Epidermal melanocyte (primary cell): ENCODE measurements around the gene CPSF4L.

Experiments used
- DNase-seq: peaks from one replicate; pipeline ENCODE4 v3.0.0; 2011; ENCODE audit warnings: low spot score; ENCODE audit not compliant: insufficient read length

The CPSF4L gene

GRCh38 chr17:73232587-73233373 is 28.9 kb downstream of the CPSF4L start:
- peak; percentile 38 for DNase-seq

DNA sequence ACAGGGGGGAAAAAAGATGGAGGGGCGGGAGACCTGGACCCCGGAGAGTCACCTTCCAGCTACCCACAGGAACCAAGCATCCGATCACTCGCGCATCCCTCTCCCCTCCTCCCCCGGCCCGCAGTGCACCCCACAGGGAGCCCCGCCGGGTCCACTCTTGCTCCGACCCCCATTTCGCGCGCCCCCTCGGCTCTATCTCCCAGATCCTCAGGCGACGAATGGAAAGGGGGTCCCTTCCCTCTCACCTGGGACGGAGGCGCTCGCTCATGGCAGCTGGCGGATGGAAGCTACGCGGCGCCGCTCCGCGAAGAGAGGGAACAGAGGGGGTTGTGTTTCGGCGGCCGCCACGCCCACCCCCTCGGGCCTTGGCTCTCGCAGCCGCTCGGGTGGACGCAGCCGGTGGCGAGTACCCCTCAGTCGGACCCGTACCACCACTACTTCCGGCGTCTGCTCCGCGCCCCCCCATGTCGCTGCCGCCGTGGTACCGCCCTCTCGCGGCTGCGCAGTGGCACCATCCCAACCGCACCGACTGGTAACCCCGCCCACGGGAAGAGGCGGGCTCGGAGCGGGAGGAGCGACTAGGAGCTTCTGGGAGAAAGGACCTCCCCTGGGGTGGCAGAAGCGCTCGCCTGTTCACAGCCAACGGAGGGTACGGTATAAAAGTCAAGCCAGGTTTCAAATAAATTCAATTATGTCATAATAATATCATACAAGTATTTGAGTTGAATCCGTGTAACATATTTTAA is 29.7 kb downstream of the CPSF4L start:
- DNase-seq: peak; percentile 87

GRCh38 chr17:73231395-73231794 is 30.3 kb downstream of the CPSF4L start:
- DNase-seq: no peak

DNA sequence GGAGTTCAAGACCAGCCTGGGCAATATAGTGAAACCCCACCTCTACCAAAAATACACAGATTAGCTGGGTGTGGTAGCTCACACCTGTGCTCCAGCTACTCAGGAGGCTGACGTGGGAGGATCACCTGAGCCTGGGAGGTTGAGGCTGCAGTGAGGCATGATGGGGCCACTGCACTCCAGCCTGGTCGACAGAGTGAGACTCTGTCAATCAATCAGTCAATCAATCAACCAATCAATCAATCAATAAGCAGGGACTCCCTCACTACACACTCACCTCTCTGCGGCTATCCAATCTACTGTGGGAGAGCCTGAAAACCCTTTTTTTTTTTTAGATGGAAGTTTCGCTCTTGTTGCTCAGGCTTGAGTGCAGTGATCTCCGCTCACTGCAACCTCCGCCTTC is 31.6 kb downstream of the CPSF4L start:
- no peak for DNase-seq

GRCh38 chr17:73228748-73229236 is 32.9 kb downstream of the CPSF4L start:
- peak; percentile 66 for DNase-seq

DNA sequence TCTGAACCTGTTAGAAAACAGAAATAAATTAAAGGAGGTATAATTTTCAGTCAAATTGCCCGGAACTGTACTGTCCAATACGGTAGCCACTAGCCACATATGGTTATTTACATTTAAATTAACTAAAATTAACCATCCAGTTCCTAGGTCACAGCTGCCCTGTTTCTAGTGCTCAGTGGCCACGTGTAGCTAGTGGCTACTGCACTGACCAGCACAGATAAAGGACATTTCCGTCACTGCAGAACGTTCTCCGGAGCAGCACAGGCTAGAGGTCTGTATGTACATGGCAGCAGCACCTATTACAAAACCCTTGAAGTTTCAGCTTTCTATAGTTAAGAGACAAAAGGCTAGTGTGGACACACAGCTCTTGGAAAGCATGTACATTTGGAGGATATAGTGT is 33.7 kb downstream of the CPSF4L start:
- DNase-seq: no peak

DNA sequence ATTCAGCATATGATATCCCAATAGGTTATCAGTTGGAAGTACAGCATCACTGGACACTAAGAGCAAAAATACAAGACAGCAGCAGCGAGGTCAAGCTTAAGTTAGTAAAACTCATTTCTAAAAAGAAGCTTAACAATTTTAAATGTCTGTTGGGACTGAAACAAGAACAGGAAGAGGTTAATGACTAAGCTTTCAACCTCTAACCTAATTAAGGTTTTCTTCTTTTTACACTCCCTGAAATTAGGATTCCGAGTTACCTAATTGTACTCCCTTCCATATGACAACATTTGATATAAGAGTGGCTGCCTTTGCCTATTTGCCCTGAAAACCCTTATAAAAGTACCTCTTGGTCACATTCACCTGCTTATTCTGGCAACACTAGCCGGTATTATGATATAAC is 34.3 kb downstream of the CPSF4L start:
- no peak for DNase-seq

- no peak for DNase-seq
Measured at GRCh38 chr17:73226556-73227172, 35.0 kb downstream of the CPSF4L start.

- DNase-seq: no peak
Measured at GRCh38 chr17:73224663-73225305, 36.9 kb downstream of the CPSF4L start.

GRCh38 chr17:73224237-73224636 is 37.4 kb downstream of the CPSF4L start:
- no peak for DNase-seq

- DNase-seq: no peak
Measured at GRCh38 chr17:73223626-73224230, 38.0 kb downstream of the CPSF4L start.

DNA sequence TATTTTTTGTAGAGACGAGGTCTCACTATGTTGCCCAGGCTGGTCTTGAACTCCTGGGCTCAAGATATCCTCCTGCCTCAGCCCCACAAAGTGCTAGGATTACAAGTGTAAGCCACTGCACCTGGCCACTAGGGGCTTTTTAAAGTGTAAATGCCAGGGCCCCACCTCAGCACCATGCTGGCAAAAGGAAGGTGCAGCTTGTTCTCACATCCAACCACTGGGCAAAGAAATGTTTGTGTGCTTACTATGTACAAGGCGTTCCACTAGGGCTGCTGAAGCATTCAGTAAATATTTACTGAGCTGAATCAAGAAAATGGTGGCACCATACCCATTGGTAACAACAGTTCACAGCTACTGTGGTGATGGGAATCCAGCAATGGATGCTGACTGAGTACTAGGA is 46.2 kb downstream of the CPSF4L start:
- DNase-seq: no peak

- no peak for DNase-seq
Measured at GRCh38 chr17:73214851-73215250, 46.8 kb downstream of the CPSF4L start.

DNA sequence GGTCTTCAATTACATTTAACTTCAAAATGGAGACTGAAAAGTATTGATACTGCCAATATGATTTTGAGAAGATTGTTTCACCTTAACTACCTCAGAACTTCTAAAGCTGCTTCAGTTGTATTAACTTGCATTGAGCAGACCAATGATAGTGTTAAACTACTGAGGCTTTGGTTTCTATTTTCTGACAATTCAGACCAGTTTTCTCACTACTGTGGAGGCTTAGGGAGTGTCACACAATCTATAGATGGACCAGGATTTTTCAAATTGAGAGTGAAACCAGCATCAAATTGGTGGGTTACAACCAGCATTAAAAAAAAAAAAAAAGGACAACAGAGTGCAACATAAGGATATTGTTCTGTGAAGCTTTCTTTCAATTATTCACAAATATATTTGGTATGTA is 47.7 kb downstream of the CPSF4L start:
- no peak for DNase-seq

DNA sequence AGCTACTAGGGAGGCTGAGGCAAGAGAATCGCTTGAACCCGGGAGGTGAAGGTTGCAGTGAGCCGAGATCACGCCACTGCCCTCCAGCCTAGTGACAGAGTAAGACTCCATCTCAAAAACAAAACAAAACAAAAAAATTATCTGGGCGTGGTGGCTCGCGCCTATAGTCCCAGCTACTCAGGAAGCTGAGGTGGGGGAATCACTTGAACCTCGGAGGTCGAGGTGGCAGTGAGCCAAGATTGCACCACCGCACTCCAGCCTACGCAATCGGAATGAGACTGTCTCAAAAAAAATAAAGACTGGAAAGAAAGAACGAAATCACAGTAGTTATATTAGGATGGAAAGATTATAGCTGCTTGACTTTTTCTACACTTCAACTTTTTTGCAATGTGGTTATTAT is 49.9 kb downstream of the CPSF4L start:
- no peak for DNase-seq

DNA sequence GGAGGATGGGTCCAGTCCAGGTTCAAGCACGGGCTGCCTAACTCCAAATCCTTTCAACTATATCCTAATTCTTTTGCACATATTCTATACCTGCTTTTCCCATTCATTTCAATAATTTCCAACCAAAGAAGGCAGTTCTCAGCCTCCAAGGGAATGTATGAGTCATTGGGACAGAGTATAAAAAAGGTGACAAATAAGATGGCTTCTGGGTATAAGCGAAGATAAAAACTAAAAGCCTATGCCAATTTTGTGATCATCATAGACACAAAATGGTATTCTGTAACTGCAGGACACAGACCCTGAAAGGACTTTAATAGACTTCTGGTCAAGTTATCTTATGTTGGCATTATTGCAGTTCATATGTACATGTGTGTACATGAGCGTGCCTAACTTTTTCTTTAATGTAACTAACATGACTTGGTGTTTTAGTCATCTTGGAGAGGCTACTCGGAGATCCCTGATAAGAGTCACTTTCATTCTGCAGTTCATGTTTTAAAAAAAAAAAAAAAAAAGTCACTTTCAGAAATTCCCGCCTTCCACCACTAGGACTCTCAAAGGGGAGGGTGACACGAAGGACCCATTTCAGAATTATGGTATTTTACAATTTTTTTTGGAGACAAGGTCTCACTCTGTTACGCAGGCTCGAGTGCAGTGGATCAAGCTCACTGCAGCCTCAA is 51.5 kb downstream of the CPSF4L start:
- DNase-seq: no peak

GRCh38 chr17:73209436-73209835 is 52.2 kb downstream of the CPSF4L start:
- DNase-seq: no peak

DNA sequence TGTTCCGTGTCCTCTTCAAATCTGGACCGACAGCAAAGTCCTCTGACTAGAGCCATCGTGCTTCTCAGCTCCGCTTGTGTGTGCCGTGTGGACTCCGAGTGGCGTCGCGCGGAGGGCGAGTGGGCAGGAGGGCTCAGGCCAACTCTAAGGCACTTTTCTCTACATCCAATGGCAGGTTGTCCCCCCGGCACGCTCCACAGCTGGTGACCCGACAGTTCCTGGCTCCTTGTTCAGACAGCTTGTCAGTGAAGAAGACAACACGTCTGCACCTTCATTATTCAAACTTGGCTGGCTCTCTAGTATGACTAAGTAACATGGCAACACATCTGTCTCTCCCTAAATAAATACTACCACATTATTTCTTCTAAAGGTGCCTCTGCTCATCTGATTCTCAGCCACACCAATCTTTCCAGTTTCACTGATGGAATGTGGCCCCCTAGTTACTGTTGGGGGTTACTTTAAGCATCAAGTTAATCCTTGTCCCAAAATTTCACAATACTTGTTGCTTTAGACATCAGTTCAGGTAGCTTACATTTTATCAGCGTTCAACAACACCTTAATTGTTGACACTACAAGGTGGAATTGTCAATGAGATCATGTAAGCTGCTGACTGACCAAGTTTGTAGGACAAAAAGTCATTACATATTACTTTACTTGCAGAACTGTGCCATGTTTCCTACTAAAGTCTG is 53.4 kb downstream of the CPSF4L start:
- DNase-seq: no peak

- DNase-seq: no peak
Measured at GRCh38 chr17:73205459-73205961, 56.2 kb downstream of the CPSF4L start.
